Neural cell (in vitro differentiated cells): ENCODE data around the gene MKRN2. TPM values are rescaled to one million over a fixed set of nuclear protein-coding genes. Genes with fewer than 3 reads are reported as not detected.

Experiments
- H2AFZ ChIP-seq: fragments of 200-600, 300-800 bp; sonication (generic), shearing (Covaris generic); 2 replicates; pipeline ENCODE4 v1.6.0; 2014; ENCODE audit warnings: low read depth, mild to moderate bottlenecking, antibody characterized with exemption, low read length, moderate library complexity
- H3F3A ChIP-seq: fragments of 200-600 bp; shearing (Covaris generic); 2 replicates; pipeline ENCODE4 v1.6.1; 2016; ENCODE audit warnings: mild to moderate bottlenecking, moderate library complexity, mixed read lengths, antibody characterized with exemption, low read length; ENCODE audit not compliant: insufficient read depth, poor library complexity, severe bottlenecking
- H3K27ac ChIP-seq: fragments of 200-600, 300-800 bp; sonication (generic), shearing (Covaris generic); 2 replicates; pipeline ENCODE4 v1.5.1; 2014; ENCODE audit warnings: mild to moderate bottlenecking, low read length, moderate library complexity
- H3K27me3 ChIP-seq: fragments of 300-800, 200-600 bp; sonication (generic), shearing (Covaris generic); 2 replicates; pipeline ENCODE4 v1.6.0; 2014; ENCODE audit warnings: mild to moderate bottlenecking, low read depth, low read length, moderate library complexity; ENCODE audit not compliant: insufficient read depth
- H3K36me3 ChIP-seq: fragments of 300-800, 200-600 bp; sonication (generic), shearing (Covaris generic); 2 replicates; pipeline ENCODE4 v1.5.1; 2014; ENCODE audit warnings: mild to moderate bottlenecking, antibody characterized with exemption, low read length, moderate library complexity; ENCODE audit not compliant: insufficient read depth
- H3K4me2 ChIP-seq: fragments of 300-800, 200-600 bp; sonication (generic), shearing (Covaris generic); 2 replicates; pipeline ENCODE4 v1.6.0; 2014; ENCODE audit warnings: mild to moderate bottlenecking, low read length
- H3K4me3 ChIP-seq: fragments of 300-800, 200-600 bp; sonication (generic), shearing (Covaris generic); 2 replicates; pipeline ENCODE4 v1.5.1; 2014; ENCODE audit warnings: mild to moderate bottlenecking, low read length, moderate library complexity
- H3K79me2 ChIP-seq: fragments of 200-600 bp; shearing (Covaris generic); replicated peaks from 2 replicates; pipeline ENCODE4 v1.6.0; 2014; ENCODE audit warnings: mild to moderate bottlenecking, low read length, moderate library complexity; ENCODE audit not compliant: insufficient read depth
- H3K9ac ChIP-seq: fragments of 300-800, 200-600 bp; sonication (generic), shearing (Covaris generic); 2 replicates; pipeline ENCODE4 v1.6.1; 2016; ENCODE audit warnings: mild to moderate bottlenecking, low read length, mixed read lengths
- H3K9me2 ChIP-seq: fragments of 200-600 bp; shearing (Covaris generic); 2 replicates; pipeline ENCODE4 v1.6.1; 2016; ENCODE audit warnings: mild to moderate bottlenecking, low read length, mixed read lengths; ENCODE audit not compliant: insufficient read depth
- H3K9me3 ChIP-seq: fragments of 200-600, 300-800 bp; sonication (generic), shearing (Covaris generic); 2 replicates; pipeline ENCODE4 v1.6.1; 2016; ENCODE audit warnings: mild to moderate bottlenecking, mixed run types, low read length, moderate library complexity, mixed read lengths
- H4K20me1 ChIP-seq: fragments of 200-600 bp; shearing (Covaris generic); 2 replicates; pipeline ENCODE4 v1.6.1; 2016; ENCODE audit warnings: mild to moderate bottlenecking, mixed run types; ENCODE audit not compliant: insufficient read depth
- EP300 ChIP-seq: fragments of 450-650 bp; conservative IDR thresholded peaks from 2 replicates; pipeline ENCODE4 v1.6.1; 2014; ENCODE audit warnings: antibody characterized with exemption, mild to moderate bottlenecking, moderate library complexity; ENCODE audit not compliant: poor library complexity, severe bottlenecking
- EZH2 ChIP-seq: fragments of 200-600, 300-800 bp; shearing (Covaris generic), sonication (generic); IDR thresholded peaks from 2 replicates; pipeline ENCODE4 v1.6.1; 2014; ENCODE audit warnings: antibody characterized with exemption, low read length, borderline replicate concordance, mild to moderate bottlenecking; ENCODE audit not compliant: insufficient read depth, poor library complexity, severe bottlenecking
- MXI1 ChIP-seq: fragments of 450-650 bp; conservative IDR thresholded peaks from 2 replicates; pipeline ENCODE4 v1.6.1; 2014; ENCODE audit warnings: antibody characterized with exemption, mild to moderate bottlenecking; ENCODE audit not compliant: poor library complexity, severe bottlenecking
- RAD21 ChIP-seq: fragments of 450-650 bp; conservative IDR thresholded peaks from 2 replicates; pipeline ENCODE4 v1.6.1; 2014; ENCODE audit warnings: antibody characterized with exemption, mild to moderate bottlenecking, moderate library complexity
- TAF1 ChIP-seq: IDR thresholded peaks from 2 replicates; pipeline ENCODE4 v1.6.1; 2012; ENCODE audit warnings: low read depth
- polyA plus RNA-seq: library from polyadenylated mRNA; depleted of rRNA; stranded (reverse); fragments of >200 nt; gene quantifications from 2 replicates; pipeline ENCODE4 v1.2.3, GENCODE V29; 2014
- TF ChIP-seq, protein P1 (sequence below): fragments of 450-650 bp; IDR thresholded peaks from 2 replicates; pipeline ENCODE4 v1.5.1; 2014; ENCODE audit warnings: antibody characterized with exemption, mild to moderate bottlenecking, moderate library complexity; ENCODE audit not compliant: poor library complexity, severe bottlenecking
- TF ChIP-seq, protein P2 (sequence below): IDR thresholded peaks from 2 replicates; pipeline ENCODE4 v1.6.1; 2012; ENCODE audit warnings: borderline replicate concordance

Gene MKRN2
- polyA plus RNA-seq, 1 donor from 2014 or later = 47.6 TPM

DNA sequence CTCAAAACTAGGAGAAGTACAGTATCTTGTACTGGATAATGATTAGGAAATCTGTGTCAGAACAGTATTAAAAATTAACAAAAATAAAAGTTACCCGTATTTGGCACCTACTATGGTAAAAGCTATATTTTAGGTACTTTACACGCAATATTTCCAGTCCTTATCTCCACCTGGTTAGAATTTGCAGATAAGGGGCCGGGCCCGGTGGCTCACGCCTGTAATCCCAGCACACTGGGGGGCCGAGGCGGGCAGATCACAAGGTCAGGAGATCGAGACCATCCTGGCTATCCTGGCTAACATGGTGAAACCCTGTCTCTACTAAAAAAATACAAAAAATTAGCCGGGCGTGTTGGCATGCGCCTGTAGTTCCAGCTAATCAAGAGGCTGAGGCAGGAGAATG is 40.0 kb upstream of the MKRN2 start:
- Histone ChIP-seq H3K36me3 (peaks cover 6% of the 10 kb centered on the region), H3K9ac (no peak overlapping the region), H3K9me2 (no peaks in the 10 kb centered on the region), H3F3A (no peaks in the 10 kb centered on the region), H3K9me3 (no peaks in the 10 kb centered on the region), H3K27me3 (no peaks in the 10 kb centered on the region), H3K27ac (no peak overlapping the region), H4K20me1 (no peaks in the 10 kb centered on the region), H3K79me2 (no peaks in the 10 kb centered on the region), H3K4me3 (no peak overlapping the region), H2AFZ (no peak overlapping the region), H3K4me2 (no peak overlapping the region)
- TF ChIP-seq EZH2 (no peak), EP300 (no peak), TAF1 (no peak), MXI1 (no peak)
- TF ChIP-seq, protein P1, sequence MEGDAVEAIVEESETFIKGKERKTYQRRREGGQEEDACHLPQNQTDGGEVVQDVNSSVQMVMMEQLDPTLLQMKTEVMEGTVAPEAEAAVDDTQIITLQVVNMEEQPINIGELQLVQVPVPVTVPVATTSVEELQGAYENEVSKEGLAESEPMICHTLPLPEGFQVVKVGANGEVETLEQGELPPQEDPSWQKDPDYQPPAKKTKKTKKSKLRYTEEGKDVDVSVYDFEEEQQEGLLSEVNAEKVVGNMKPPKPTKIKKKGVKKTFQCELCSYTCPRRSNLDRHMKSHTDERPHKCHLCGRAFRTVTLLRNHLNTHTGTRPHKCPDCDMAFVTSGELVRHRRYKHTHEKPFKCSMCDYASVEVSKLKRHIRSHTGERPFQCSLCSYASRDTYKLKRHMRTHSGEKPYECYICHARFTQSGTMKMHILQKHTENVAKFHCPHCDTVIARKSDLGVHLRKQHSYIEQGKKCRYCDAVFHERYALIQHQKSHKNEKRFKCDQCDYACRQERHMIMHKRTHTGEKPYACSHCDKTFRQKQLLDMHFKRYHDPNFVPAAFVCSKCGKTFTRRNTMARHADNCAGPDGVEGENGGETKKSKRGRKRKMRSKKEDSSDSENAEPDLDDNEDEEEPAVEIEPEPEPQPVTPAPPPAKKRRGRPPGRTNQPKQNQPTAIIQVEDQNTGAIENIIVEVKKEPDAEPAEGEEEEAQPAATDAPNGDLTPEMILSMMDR = no peak
- TF ChIP-seq, protein P2, sequence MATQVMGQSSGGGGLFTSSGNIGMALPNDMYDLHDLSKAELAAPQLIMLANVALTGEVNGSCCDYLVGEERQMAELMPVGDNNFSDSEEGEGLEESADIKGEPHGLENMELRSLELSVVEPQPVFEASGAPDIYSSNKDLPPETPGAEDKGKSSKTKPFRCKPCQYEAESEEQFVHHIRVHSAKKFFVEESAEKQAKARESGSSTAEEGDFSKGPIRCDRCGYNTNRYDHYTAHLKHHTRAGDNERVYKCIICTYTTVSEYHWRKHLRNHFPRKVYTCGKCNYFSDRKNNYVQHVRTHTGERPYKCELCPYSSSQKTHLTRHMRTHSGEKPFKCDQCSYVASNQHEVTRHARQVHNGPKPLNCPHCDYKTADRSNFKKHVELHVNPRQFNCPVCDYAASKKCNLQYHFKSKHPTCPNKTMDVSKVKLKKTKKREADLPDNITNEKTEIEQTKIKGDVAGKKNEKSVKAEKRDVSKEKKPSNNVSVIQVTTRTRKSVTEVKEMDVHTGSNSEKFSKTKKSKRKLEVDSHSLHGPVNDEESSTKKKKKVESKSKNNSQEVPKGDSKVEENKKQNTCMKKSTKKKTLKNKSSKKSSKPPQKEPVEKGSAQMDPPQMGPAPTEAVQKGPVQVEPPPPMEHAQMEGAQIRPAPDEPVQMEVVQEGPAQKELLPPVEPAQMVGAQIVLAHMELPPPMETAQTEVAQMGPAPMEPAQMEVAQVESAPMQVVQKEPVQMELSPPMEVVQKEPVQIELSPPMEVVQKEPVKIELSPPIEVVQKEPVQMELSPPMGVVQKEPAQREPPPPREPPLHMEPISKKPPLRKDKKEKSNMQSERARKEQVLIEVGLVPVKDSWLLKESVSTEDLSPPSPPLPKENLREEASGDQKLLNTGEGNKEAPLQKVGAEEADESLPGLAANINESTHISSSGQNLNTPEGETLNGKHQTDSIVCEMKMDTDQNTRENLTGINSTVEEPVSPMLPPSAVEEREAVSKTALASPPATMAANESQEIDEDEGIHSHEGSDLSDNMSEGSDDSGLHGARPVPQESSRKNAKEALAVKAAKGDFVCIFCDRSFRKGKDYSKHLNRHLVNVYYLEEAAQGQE = no peak

DNA sequence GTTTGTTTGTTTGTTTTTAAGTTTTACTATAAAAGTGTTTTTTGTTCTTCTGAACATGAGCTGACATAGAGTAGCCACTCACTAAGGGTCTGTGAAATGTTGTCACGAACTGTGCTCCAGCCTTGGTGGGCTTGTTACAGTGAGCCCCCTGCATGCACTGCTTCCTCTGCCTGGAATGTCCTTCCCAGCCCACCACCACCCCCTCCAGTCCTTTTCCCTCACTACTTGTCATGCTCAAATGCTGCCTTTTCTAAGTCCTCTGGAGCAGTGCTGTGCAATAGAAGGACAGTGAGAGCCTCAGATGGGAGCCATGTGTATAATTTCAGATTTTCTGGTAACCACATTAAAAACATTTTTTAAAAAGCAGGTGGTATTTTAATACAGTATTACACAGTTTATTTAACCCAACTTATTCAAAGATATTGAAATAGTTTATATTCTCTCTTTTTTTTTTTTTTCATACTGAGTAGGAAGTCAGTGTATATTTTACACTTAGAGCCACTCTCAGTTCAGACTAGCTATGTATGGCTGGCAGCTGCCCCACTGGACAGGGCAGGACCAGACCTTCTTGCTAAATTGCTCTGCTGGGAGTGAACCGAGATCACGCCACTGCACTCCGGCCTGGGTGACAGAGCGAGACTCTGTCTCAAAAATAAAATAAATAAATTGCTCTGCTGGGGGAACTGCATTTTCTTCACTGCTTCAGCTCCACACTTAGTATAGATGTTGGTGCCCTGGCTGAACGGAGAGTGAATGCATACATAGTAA is 38.4 kb upstream of the MKRN2 start:
- Histone ChIP-seq H3K79me2 (no peaks in the 10 kb centered on the region), H3K9ac (no peak overlapping the region), H3K4me3 (no peak overlapping the region), H4K20me1 (no peaks in the 10 kb centered on the region), H3F3A (no peaks in the 10 kb centered on the region), H3K27me3 (no peaks in the 10 kb centered on the region), H3K4me2 (no peak overlapping the region), H3K27ac (no peak overlapping the region), H2AFZ (no peak overlapping the region), H3K36me3 (peaks cover 6% of the 10 kb centered on the region), H3K9me3 (no peaks in the 10 kb centered on the region), H3K9me2 (no peaks in the 10 kb centered on the region)
- TF ChIP-seq, protein P1 = no peak
- TF ChIP-seq RAD21 = no peak
- no peak for TF ChIP-seq MXI1
- TF ChIP-seq TAF1 = no peak
- TF ChIP-seq, protein P2 = no peak
